NCI-H226 (cell line): Measurements from ENCODE around the gene BTBD6.

Experiments
- DNase-seq: peaks from one replicate; pipeline ENCODE4 v3.0.0-alpha.2; 2015

BTBD6 gene

DNA sequence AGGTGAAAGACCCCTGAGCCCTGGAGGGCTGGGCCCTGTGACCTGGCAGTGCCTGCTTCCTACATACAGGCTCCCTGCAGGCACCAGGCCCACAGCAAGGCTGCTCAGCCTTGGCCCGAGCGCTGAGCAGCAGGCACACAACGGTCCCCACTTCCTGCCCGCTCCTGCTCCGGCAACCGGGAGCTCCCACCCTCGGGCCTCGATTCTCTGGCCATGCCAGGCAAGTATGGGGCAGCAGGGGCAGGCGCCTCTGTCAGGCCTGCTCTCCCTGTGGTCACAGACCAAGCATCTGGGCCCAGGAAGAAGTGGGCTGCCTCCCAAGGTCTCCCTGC lies 36.6 kb upstream of the BTBD6 start:
- no peak for DNase-seq

DNA sequence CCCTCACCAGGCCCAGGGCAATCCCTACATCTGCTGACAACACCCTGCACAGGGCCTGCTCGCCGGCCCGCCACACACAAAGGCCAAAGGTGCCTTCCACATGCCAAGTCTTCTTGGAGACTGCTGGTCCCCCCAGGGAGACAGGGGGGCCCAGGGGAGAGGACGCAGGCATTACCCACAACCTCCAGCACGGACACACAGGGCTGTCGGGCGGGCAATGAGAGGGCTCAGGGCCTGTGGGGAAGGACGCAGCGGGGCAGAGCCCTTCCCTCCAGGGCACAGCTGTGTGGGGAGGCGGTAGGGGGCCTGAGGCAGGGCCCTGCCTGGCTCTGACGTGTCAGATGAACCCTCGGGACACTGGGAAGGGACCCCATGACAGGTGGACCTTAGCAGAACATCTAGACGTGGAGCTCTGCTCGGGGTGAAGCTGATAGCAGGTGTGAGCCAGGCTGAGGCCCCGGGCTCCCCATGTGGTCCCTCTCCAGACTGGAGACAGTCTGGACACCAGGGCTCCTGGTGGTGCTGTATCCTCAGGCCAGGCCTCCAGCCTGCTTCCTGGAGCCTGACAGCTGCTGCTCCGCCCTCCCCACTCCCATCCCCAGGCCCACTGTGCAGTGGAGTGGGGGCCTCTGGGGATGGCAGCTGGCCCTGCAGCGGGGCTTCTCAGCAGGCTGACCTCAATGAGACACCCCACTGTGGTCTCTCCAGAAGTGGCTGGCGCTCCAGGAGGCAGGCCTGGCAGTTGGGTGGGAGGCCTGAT lies 35.6 kb upstream of the BTBD6 start:
- no peak for DNase-seq

GRCh38 chr14:105213361-105213760 lies 35.0 kb upstream of the BTBD6 start:
- DNase-seq = no peak

- no peak for DNase-seq
These were observed 33.9 kb upstream of the BTBD6 start for GRCh38 chr14:105214324-105214915.

DNA sequence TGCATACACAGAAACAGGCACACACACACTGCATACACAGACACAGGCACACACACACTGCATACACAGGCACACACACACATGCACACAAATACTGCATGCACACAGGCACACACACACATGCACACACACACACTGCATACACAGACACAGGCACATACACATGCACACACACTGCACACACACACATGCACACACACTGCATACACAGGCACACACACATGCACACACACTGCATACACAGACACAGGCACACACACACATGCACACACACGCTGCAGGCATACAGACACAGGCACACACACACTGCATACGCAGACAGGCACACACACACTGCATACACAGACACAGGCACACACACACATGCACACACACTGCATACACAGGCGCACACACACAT lies 32.7 kb upstream of the BTBD6 start:
- DNase-seq = no peak

- DNase-seq = no peak
These were observed 31.7 kb upstream of the BTBD6 start for GRCh38 chr14:105216490-105217247.

- DNase-seq = no peak
These were observed 30.6 kb upstream of the BTBD6 start for GRCh38 chr14:105217774-105218173.

DNA sequence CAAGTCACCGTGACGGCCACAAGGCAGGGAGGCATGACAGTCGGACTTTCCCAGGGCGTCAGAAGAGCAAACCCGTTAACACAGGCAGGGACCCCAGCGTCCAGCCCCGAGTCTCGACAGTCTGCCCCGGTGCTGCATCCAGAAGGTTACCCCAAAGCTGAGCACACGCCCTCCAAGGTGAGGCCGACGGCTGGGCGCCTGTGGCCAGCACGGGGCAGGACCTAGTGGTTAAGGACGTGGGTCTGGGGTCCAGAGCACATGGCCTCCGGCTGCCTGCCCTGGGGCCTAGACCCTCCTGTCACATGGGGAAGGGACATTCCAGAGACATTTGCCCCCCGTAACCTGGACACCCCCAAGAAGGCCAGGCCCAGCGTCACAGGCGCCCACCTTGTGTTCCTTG lies 29.7 kb upstream of the BTBD6 start:
- no peak for DNase-seq

GRCh38 chr14:105219043-105219612 lies 29.2 kb upstream of the BTBD6 start:
- DNase-seq = no peak

DNA sequence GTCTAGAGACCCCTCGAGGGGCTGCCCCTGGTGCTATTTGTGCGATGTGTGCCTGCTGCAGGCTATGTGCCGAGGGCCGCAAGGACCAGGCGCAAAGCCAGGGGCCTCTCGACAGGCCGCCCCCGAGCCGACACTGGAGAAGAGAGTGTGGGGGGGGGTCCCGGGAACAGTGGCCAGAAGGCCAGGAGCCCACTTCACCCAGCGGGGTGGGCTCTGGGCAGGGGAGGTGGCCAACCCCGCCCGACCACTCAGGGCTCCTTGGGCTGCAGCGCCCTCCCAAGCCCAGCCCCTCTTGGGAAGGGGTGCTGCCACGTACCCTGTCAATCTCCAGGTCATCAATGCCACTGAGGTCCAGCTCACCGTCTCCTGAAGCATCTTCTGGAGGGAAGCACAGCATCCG lies 28.6 kb upstream of the BTBD6 start:
- no peak for DNase-seq

- no peak for DNase-seq
These were observed 27.4 kb upstream of the BTBD6 start for GRCh38 chr14:105220699-105221597.

GRCh38 chr14:105221598-105222178 lies 26.6 kb upstream of the BTBD6 start:
- no peak for DNase-seq

- DNase-seq = no peak
These were observed 25.1 kb upstream of the BTBD6 start for GRCh38 chr14:105223260-105223659.

GRCh38 chr14:105223770-105224544 lies 24.4 kb upstream of the BTBD6 start:
- DNase-seq = no peak

GRCh38 chr14:105224845-105225570 lies 23.3 kb upstream of the BTBD6 start:
- DNase-seq = no peak

DNA sequence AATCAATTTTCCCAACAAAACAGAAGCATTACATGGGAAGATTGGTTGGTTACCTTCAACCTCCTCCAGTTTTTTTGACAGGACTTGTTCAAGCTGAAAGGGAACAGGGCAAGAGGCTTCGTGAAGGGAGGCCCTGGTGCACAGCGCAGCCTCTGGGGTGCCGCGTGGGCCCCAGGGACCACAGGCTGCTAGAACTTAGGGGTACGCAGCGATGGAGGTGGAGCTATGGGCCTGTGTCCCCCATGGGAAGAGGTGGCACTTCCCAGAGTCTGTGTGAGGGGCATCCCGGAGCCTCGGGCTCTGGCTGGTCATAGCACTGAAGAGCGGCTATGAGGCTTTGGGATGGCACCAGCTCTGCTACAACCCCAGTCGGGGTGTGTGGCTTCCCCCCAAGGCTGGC lies 22.1 kb upstream of the BTBD6 start:
- DNase-seq = no peak

DNA sequence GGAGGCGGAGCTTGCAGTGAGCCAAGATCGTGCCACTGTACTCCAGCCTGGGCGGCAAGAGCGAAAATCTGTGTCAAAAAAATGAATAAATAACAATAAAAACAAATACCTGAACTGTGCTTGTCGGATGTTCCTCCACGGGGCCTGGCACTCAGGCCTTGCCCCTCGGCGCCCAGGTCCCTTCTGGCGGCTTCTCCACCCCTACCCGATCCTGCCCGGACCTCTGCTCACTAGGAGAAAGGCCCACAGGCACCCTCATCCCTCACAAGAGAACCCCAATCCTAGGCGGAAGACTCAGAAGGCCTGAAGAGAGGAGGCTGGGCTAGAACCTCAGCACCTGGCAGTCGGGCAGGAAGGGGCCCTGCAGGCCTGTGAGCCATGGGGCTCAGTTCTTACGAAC lies 21.0 kb upstream of the BTBD6 start:
- no peak for DNase-seq

DNA sequence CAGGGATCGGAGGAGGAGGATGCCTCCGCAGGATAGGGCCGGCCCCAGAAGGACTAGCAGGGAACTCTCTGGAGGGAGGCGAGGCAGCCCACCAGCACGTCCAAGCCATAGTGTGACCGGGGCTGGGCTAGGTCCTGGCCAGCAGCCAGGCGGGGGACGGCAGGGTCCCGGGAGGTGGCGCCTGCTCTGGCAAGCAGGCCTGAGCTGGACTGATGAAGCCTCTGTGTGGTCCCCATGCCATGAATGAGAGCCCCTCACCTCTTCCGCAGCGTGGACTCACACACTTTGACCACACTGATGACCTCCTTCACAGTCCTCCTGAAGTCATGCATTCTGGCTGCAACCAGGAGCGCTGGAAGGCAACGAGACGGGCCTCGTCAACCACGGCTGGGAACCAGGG lies 19.8 kb upstream of the BTBD6 start:
- no peak for DNase-seq

DNA sequence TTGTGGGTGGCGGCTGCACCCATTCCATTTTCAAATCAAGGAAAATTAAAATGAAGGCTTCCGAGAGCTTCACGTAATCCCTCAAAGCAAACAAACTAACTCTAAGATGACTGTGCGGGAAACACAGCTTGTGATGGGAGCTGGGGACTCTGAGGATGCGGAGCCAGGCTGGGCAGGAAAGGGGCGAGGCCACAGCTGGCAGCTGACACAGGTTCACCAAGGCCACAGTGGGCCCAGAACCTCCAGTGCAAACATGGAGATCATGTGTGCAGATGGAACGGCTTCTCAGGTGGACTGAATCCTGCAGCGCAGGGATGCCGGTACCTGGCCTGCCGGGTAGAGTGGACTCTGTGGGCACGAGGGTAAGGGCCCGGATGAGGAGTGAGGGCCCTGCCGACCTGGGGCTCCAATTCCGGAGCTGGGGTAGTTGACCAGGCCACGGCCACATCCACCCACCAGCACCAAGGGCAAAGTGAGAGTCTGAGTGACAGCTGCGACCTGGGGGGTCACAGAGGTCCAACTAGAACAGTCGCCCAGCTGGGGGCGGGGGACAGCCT lies 19.2 kb upstream of the BTBD6 start:
- no peak for DNase-seq

GRCh38 chr14:105240811-105241576 lies 7.3 kb upstream of the BTBD6 start:
- DNase-seq = no peak
